HEK293 (cell line): ENCODE data around the gene STAP2.

ENCODE experiments used
- CTCF ChIA-PET: fragments of 350-600 bp; formaldehyde crosslinking; extraction: SDS; loops from one replicate; lab custom pipeline; 2021; ENCODE audit warnings: antibody characterized with exemption; lab: Yijun Ruan, JAX
- POLR2A ChIA-PET: fragments of 300-600 bp; formaldehyde crosslinking; extraction: SDS; loops from one replicate; lab custom pipeline; 2020; ENCODE audit warnings: antibody characterized with exemption, inconsistent platforms; lab: Yijun Ruan, JAX
- H3K27ac ChIP-seq: fragments of 200-500 bp; sonication (Bioruptor generic); 2 replicates; pipeline ENCODE4 v1.5.1; 2014; ENCODE audit warnings: low read depth, low read length, control low read depth, inconsistent platforms; ENCODE audit errors: extremely low read depth
- H3K36me3 ChIP-seq, 2 experiments: fragments of 200-500 bp in 1 of 2; sonication (Bioruptor generic) in 1 of 2; 1 replicate in 1 of 2; 2 replicates in 1 of 2; pipeline ENCODE4 v1.5.1; 2014 to 2017; ENCODE audit warnings: inconsistent platforms in 2 of 2, low read length in 2 of 2; ENCODE audit not compliant: control insufficient read depth in 2 of 2, insufficient read depth in 1 of 2
- H3K4me1 ChIP-seq: fragments of 200-500 bp; sonication (Bioruptor generic); 2 replicates; pipeline ENCODE4 v1.5.1; 2014; ENCODE audit warnings: mild to moderate bottlenecking, low read length, inconsistent platforms; ENCODE audit not compliant: control insufficient read depth, insufficient read depth
- H3K4me3 ChIP-seq: 2 replicates; pipeline ENCODE4 v1.5.1; 2011; ENCODE audit warnings: low read depth, mild to moderate bottlenecking, control low read depth, low read length, moderate library complexity
- H3K9me3 ChIP-seq: fragments of 200-500 bp; sonication (Bioruptor generic); 2 replicates; pipeline ENCODE4 v1.5.1; 2014; ENCODE audit warnings: low read depth, low read length, inconsistent platforms; ENCODE audit not compliant: control insufficient read depth, insufficient read depth
- AEBP2 ChIP-seq: fragments of 450-650 bp; formaldehyde crosslinking; IDR thresholded peaks from 2 replicates; pipeline ENCODE4 v1.5.1; 2016; ENCODE audit warnings: missing biosample characterization, missing genetic modification characterization, borderline replicate concordance
- CTCF ChIP-seq: fragments of 450-650 bp; formaldehyde crosslinking; IDR thresholded peaks from 2 replicates; pipeline ENCODE4 v1.5.1; 2016; ENCODE audit warnings: missing biosample characterization, missing genetic modification characterization
- GLI2 ChIP-seq: fragments of 450-650 bp; formaldehyde crosslinking; IDR thresholded peaks from 2 replicates; pipeline ENCODE4; 2017; ENCODE audit warnings: missing biosample characterization, missing genetic modification characterization, low read depth, borderline replicate concordance
- GLIS2 ChIP-seq: fragments of 450-650 bp; formaldehyde crosslinking; IDR thresholded peaks from 2 replicates; pipeline ENCODE4 v1.5.1; 2016; ENCODE audit warnings: missing biosample characterization, missing genetic modification characterization
- INSM2 ChIP-seq: fragments of 450-650 bp; formaldehyde crosslinking; IDR thresholded peaks from 2 replicates; pipeline ENCODE4 v1.5.1; 2016; ENCODE audit warnings: missing biosample characterization, missing genetic modification characterization
- KLF1 ChIP-seq: fragments of 450-650 bp; formaldehyde crosslinking; IDR thresholded peaks from 2 replicates; pipeline ENCODE4 v1.5.1; 2016; ENCODE audit warnings: missing biosample characterization, missing genetic modification characterization
- KLF8 ChIP-seq: fragments of 450-650 bp; formaldehyde crosslinking; IDR thresholded peaks from 2 replicates; pipeline ENCODE4 v1.5.1; 2016; ENCODE audit warnings: missing biosample characterization, missing genetic modification characterization
- PATZ1 ChIP-seq: fragments of 450-650 bp; formaldehyde crosslinking; IDR thresholded peaks from 2 replicates; pipeline ENCODE4 v1.5.1; 2016; ENCODE audit warnings: missing biosample characterization, missing genetic modification characterization
- PRDM6 ChIP-seq: fragments of 450-650 bp; formaldehyde crosslinking; IDR thresholded peaks from 2 replicates; pipeline ENCODE4 v1.5.1; 2017; ENCODE audit warnings: missing biosample characterization, missing genetic modification characterization
- SP7 ChIP-seq: fragments of 450-650 bp; formaldehyde crosslinking; IDR thresholded peaks from 2 replicates; pipeline ENCODE4 v1.5.1; 2016; ENCODE audit warnings: missing biosample characterization, missing genetic modification characterization
- ZBTB21 ChIP-seq: fragments of 450-650 bp; formaldehyde crosslinking; IDR thresholded peaks from 2 replicates; pipeline ENCODE4 v1.5.1; 2017; ENCODE audit warnings: missing biosample characterization, missing genetic modification characterization
- ZEB2 ChIP-seq: fragments of 450-650 bp; formaldehyde crosslinking; IDR thresholded peaks from 2 replicates; pipeline ENCODE4 v1.5.1; 2016; ENCODE audit warnings: missing biosample characterization, missing genetic modification characterization
- ZNF169 ChIP-seq: fragments of 450-650 bp; formaldehyde crosslinking; IDR thresholded peaks from 2 replicates; pipeline ENCODE4 v1.5.1; 2016; ENCODE audit warnings: missing biosample characterization, missing genetic modification characterization
- ZNF202 ChIP-seq: fragments of 450-650 bp; formaldehyde crosslinking; IDR thresholded peaks from 2 replicates; pipeline ENCODE4 v1.5.1; 2016; ENCODE audit warnings: missing biosample characterization, missing genetic modification characterization, borderline replicate concordance
- ZNF311 ChIP-seq: fragments of 450-650 bp; formaldehyde crosslinking; IDR thresholded peaks from 2 replicates; pipeline ENCODE4 v1.5.1; 2017; ENCODE audit warnings: missing biosample characterization, missing genetic modification characterization, borderline replicate concordance
- ZNF362 ChIP-seq: fragments of 450-650 bp; formaldehyde crosslinking; IDR thresholded peaks from 2 replicates; pipeline ENCODE4 v1.5.1; 2016; ENCODE audit warnings: missing biosample characterization, missing genetic modification characterization
- ZNF366 ChIP-seq: fragments of 450-650 bp; formaldehyde crosslinking; conservative IDR thresholded peaks from 2 replicates; pipeline ENCODE4 v1.5.1; 2016; ENCODE audit warnings: missing biosample characterization, missing genetic modification characterization
- ZNF433 ChIP-seq: fragments of 450-650 bp; formaldehyde crosslinking; IDR thresholded peaks from 2 replicates; pipeline ENCODE4 v1.5.1; 2016; ENCODE audit warnings: missing biosample characterization, missing genetic modification characterization, low read depth
- ZNF473 ChIP-seq: fragments of 450-650 bp; formaldehyde crosslinking; IDR thresholded peaks from 2 replicates; pipeline ENCODE4 v1.5.1; 2017; ENCODE audit warnings: missing biosample characterization, missing genetic modification characterization
- ZNF600 ChIP-seq: fragments of 450-650 bp; formaldehyde crosslinking; IDR thresholded peaks from 2 replicates; pipeline ENCODE4 v1.5.1; 2016; ENCODE audit warnings: missing biosample characterization, missing genetic modification characterization
- ZNF629 ChIP-seq: fragments of 450-650 bp; formaldehyde crosslinking; IDR thresholded peaks from 2 replicates; pipeline ENCODE4 v1.5.1; 2017; ENCODE audit warnings: missing biosample characterization, missing genetic modification characterization
- ZNF747 ChIP-seq: fragments of 450-650 bp; formaldehyde crosslinking; IDR thresholded peaks from 2 replicates; pipeline ENCODE4 v1.5.1; 2016; ENCODE audit warnings: missing biosample characterization, missing genetic modification characterization
- ZNF843 ChIP-seq: fragments of 450-650 bp; formaldehyde crosslinking; IDR thresholded peaks from 2 replicates; pipeline ENCODE4 v1.5.1; 2016; ENCODE audit warnings: missing biosample characterization, missing genetic modification characterization

The STAP2 gene

GRCh38 chr19:4375164-4376027 lies 36.8 kb upstream of the STAP2 start (continued):
- TF ChIP-seq ZNF362 (0 out of 2 replicates have a peak, but pooled peaks have one; percentile 14), KLF1 (tag by site-specific recombination) (peak; percentile 30; the same call in 1 of the 2 replicates), ZBTB21 (peak; percentile 70), ZNF202 (tag by site-specific recombination) (no peak), GLIS2 (tag by site-specific recombination) (peak; percentile 72), ZNF366 (tag by site-specific recombination) (peak; percentile 69), ZEB2 (tag by site-specific recombination) (peak; percentile 80), ZNF629 (tag by site-specific recombination) (peak; percentile 92), AEBP2 (no peak), GLI2 (no peak), SP7 (tag by site-specific recombination) (peak; percentile 58; the same call in 1 of the 2 replicates), PRDM6 (tag by site-specific recombination) (peak; percentile 96), ZNF747 (tag by site-specific recombination) (no peak), INSM2 (tag by site-specific recombination) (no peak)

GRCh38 chr19:4374498-4375163 lies 36.0 kb upstream of the STAP2 start:
- CTCF ChIA-PET, result interaction anchor here (0.5 to 5.5 kb wide), 12 partner anchors 8 to 107 kb away, joined by 3 to 40 read pairs (median 5); partner anchors contain the start of genes CHAF1A and SH3GL1
- Histone ChIP-seq H3K4me3 (no peak overlapping the region), H3K36me3 (peaks cover 0 to 3% of the 10 kb centered on the region in 2 experiments; a peak in 1 of 3 replicates), H3K4me1 (peaks cover 9% of the 10 kb centered on the region), H3K9me3 (no peaks in the 10 kb centered on the region), H3K27ac (no peak overlapping the region)
- POLR2A ChIA-PET, result interaction anchor here (1.0 to 3.8 kb wide), 4 partner anchors 11 to 31 kb away, joined by 3 to 19 read pairs (median 14); partner anchors contain the start of genes CHAF1A and MPND
- TF ChIP-seq ZNF311 (no peak), ZNF169 (tag by site-specific recombination) (no peak), ZNF473 (tag by site-specific recombination) (no peak), KLF8 (no peak), PATZ1 (tag by site-specific recombination) (0 out of 2 replicates have a peak, but pooled peaks have one; percentile 24), CTCF (tag by site-specific recombination) (0 out of 2 replicates have a peak, but pooled peaks have one; percentile 9), ZNF843 (tag by site-specific recombination) (no peak), ZNF600 (tag by site-specific recombination) (peak; percentile 49; the same call in 1 of the 2 replicates), ZNF433 (no peak), AEBP2 (no peak)
